ENCODE data around the gene LRRC75A. TPM values are rescaled to one million over a fixed set of nuclear protein-coding genes. Genes with fewer than 3 reads are reported as not detected.

The LRRC75A gene
- total and polyA plus RNA-seq, 2 of the 13 experiments (the other 11 are each of a cell fraction or from before 2014, with no cell fraction given): 0.03 TPM; not detected in 1

DNA sequence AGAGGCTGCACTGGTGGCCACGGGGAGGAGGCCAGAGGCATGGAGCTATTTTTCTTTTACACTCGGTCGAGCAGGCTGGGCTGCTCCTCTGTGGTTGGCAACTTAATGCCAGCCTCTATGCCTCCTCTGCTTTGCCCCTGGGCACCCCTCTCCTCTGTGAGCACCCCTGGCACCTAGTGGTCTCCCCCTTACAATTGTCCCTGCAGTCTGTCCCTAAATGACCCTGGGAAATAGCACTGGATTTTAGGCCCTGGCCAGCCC lies 27.0 kb downstream of the LRRC75A start:
- no peak overlapping the region for H3K9ac ChIP-seq (ENCODE audit: insufficient read depth, low read depth, low read length)
- FAIRE-seq: no peak

More for the DNA sequence above, 27.0 kb downstream of the LRRC75A start:
- H3K4me2 ChIP-seq (ENCODE audit: low read depth, low read length): no peak overlapping the region
- DNase-seq (ENCODE audit: low spot score) (no peak), ATAC-seq (no peak)
- BruUV-seq (replicated peaks): no TSS peak
- WGBS (ENCODE audit: low lambda C conversion rate): 17% methylated on average over 1 of the region's 3 CpGs
- ChIA-PET POLR2A (interaction anchor here (1.7 kb wide), 1 partner anchor 26 kb away, joined by 6 read pairs; no protein-coding TSS in a partner anchor), CTCF (ENCODE audit: low intra/inter-chr PET ratio, low total read pairs) (no interaction called here)
- no peak overlapping the region for H3K4me3 ChIP-seq (replicated peaks in 1 of 3; ENCODE audit: insufficient read depth in 1 of 3, low read depth in 2 of 3, low read length in 3 of 3)
- H3K79me2 ChIP-seq (ENCODE audit: insufficient read depth, low read length): no peaks in the 10 kb centered on the region
- H4K20me1 ChIP-seq (ENCODE audit: insufficient read depth, low read length): peaks cover 2% of the 10 kb centered on the region; the same call in 1 of the 2 replicates
- in situ Hi-C loops (cut with HindIII; ENCODE audit: extremely low pct_ligation_motif_present, low pct_unique_long_range_greater_than_20kb) (no loop called here), intact Hi-C loops (cut with micrococcal nuclease; ENCODE audit: unreplicated experiment) (loop anchor here (5.0 kb wide), 1 partner anchor 57 kb away; no protein-coding TSS in a partner anchor)
- no peak for TF ChIP-seq NFKB2 (CRISPR knock-in tag; IDR thresholded peaks at IDR 0.05; ENCODE audit: borderline replicate concordance)
- TF ChIP-seq, protein P1, sequence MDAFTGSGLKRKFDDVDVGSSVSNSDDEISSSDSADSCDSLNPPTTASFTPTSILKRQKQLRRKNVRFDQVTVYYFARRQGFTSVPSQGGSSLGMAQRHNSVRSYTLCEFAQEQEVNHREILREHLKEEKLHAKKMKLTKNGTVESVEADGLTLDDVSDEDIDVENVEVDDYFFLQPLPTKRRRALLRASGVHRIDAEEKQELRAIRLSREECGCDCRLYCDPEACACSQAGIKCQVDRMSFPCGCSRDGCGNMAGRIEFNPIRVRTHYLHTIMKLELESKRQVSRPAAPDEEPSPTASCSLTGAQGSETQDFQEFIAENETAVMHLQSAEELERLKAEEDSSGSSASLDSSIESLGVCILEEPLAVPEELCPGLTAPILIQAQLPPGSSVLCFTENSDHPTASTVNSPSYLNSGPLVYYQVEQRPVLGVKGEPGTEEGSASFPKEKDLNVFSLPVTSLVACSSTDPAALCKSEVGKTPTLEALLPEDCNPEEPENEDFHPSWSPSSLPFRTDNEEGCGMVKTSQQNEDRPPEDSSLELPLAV (CRISPR knock-in tag; conservative IDR thresholded peaks at IDR 0.05; ENCODE audit: low read depth): no peak
- TF ChIP-seq KAT7 (CRISPR knock-in tag; IDR thresholded peaks at IDR 0.05; ENCODE audit: borderline replicate concordance): no peak
- TF ChIP-seq REXO4 (CRISPR knock-in tag; IDR thresholded peaks at IDR 0.05; ENCODE audit: borderline replicate concordance): no peak
- TF ChIP-seq ZNF430 (CRISPR knock-in tag; IDR thresholded peaks at IDR 0.05): no peak
- no peak for TF ChIP-seq ZNF432 (CRISPR knock-in tag; IDR thresholded peaks at IDR 0.05; ENCODE audit: borderline replicate concordance)
- TF ChIP-seq, protein P2, sequence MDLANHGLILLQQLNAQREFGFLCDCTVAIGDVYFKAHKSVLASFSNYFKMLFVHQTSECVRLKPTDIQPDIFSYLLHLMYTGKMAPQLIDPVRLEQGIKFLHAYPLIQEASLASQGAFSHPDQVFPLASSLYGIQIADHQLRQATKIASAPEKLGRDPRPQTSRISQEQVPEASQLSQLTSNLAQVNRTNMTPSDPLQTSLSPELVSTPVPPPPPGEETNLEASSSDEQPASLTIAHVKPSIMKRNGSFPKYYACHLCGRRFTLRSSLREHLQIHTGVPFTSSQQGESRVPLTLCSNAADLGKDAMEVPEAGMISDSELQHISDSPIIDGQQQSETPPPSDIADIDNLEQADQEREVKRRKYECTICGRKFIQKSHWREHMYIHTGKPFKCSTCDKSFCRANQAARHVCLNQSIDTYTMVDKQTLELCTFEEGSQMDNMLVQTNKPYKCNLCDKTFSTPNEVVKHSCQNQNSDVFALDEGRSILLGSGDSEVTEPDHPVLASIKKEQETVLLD (CRISPR knock-in tag; IDR thresholded peaks at IDR 0.05; ENCODE audit: low read depth): no peak
- no peak for TF ChIP-seq ZNF383 (CRISPR knock-in tag; IDR thresholded peaks at IDR 0.05; ENCODE audit: borderline replicate concordance)
- TF ChIP-seq ZNF678 (CRISPR knock-in tag; IDR thresholded peaks at IDR 0.05): no peak
- no peak for TF ChIP-seq ZNF274 (CRISPR knock-in tag; IDR thresholded peaks at IDR 0.05)
- TF ChIP-seq ZNF547 (CRISPR knock-in tag; IDR thresholded peaks at IDR 0.05): no peak
- TF ChIP-seq ZNF674 (CRISPR knock-in tag; IDR thresholded peaks at IDR 0.05; ENCODE audit: low read depth): no peak
- H3K9me3 ChIP-seq (ENCODE audit: low read length): no peaks in the 10 kb centered on the region
- peaks cover 95% of the 10 kb centered on the region for H3K4me1 ChIP-seq (ENCODE audit: insufficient read depth, low read length)
- H3K27ac ChIP-seq (ENCODE audit: extremely low read length, insufficient read depth, low read length): no peak overlapping the region
- H3K27me3 ChIP-seq (ENCODE audit: control insufficient read depth in 1 of 2, insufficient read depth in 2 of 2, low read length in 2 of 2): peaks cover 4 to 8% of the 10 kb centered on the region in 2 experiments; a peak in 3 of 5 replicates
- no peak overlapping the region for H2AFZ ChIP-seq (ENCODE audit: low read length)
- no peaks in the 10 kb centered on the region for H3K36me3 ChIP-seq (replicated peaks in 1 of 2; ENCODE audit: control insufficient read depth in 1 of 2, insufficient read depth in 2 of 2, low read length in 2 of 2)
